Measurements from ENCODE around the gene SREBF1.
A peak's percentile ranks its signal among the peaks of the same experiment; 100 is the strongest.

The SREBF1 gene

GRCh38 chr17:17841601-17842025 lies 4.8 kb upstream of the SREBF1 start:
- DNase-seq (ENCODE audit: low read depth, low spot score), result no peak

- DNase-seq (ENCODE audit: low read depth, low spot score), result no peak
These were observed 4.2 kb upstream of the SREBF1 start for GRCh38 chr17:17840751-17841591.

DNA sequence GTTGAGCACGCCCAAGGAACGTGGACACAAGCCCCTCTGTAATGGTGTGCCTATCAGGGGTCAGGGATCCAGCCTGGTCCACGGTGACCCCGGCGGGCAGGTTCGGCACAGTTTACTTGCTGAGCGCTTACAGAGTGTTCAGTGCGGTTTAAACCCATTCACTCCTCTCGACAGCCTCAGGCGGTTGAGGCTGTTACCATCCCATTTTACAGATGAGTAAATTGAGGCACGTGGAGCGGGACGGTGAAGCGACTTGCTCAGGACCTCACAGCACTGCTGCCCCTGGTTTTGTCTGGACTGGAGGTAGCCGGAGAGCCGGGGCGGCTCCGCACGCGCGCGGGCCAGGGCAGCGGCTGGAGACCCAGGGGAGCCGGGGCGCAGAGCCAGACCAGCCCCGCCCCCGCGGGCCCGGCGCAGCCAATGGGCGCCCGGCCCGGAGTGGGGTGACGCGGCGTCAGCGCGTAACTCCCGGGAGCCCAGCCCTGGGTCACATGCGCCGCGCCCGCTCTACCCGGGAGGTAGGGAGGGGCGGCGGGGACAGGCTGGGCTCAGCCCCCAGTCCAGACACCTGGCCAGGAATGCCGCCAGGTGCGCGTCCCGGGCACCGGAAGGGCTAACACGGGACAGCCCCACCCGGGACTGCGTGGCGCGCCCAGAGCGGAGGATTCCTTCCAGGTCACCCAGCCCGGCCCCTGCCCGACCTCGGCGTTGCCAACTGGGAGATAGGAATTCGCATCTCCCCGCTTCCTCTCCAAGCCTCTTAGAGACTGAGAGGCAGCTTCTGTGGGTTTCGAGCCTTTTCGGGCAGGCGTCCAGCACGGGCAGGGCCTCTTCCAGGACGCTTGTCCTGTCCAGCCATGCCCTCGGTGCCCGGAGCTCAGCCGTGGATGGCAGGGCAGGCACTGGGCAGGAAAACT lies 3.3 kb upstream of the SREBF1 start:
- DNase-seq (ENCODE audit: low read depth, low spot score), result peak; percentile 40

DNA sequence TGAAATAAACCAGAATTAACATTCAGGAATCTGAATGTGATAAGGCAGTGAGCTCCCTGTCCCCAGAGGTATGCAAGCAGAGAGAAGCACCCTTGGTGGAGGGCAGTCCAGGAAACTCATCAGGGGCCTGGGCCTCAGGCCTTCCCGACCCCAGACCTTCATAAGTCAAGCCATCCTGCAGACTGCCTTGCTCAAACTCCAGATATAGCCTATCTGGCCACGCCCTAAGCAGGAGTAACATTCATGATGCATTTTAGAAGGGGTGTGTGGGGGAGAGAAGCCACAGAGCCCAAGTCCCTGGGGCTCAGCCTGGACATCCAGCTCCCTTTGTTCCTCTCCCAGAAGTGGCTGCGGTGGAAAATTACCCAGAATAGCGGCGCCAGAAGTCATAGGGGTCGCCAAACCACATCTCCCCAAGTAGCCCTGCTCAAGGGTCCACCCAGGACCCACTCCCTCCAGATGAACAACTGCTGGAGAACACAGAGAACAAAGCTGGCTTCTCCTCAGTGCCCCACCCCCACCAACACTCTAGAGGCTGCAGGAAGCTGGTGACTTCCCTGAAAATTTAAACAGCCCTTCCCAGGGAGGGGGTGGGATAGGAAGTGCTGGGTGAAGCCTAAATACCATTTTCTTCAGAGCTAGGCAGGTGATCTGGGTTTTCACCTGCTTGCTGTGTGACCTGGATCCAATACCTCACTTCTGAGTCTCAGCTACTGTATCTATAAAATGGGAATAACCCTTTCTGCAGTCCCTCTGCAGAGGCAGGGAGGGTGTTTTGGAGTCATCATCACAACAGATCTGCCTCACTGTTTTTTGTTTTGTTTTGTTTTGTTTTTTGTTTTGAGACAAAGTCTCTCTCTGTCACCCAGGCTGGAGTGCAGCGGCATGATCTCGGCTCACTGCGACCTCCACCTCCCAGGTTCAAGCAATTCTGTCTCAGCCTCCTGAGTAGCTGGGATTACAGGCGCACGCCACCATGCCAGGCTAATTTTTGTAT lies 1.5 kb upstream of the SREBF1 start:
- no peak for DNase-seq (ENCODE audit: low read depth, low spot score)

DNA sequence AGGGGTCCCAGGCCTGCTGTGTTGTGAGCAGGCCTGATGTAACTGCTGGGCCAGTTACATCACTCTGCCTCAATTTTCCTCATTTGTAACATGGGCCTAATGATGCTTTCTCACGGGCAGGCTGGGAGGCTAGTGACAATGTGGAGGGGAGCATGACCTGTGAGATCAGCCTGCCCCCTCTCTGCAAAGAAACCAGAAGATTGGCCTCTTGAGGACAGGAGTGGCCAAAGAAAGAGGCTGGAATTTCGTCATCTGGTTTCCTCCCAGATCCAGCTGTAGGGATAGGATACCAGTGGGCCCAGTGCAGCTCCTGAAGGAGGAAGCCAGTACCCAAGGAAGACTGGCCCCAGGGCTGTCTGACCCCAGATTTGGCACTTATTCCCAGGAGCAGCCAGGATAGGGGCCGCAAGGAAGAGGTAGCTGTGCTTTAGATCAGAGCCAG lies 615 bp upstream of the SREBF1 start:
- no peak for DNase-seq (ENCODE audit: low read depth, low spot score)

DNA sequence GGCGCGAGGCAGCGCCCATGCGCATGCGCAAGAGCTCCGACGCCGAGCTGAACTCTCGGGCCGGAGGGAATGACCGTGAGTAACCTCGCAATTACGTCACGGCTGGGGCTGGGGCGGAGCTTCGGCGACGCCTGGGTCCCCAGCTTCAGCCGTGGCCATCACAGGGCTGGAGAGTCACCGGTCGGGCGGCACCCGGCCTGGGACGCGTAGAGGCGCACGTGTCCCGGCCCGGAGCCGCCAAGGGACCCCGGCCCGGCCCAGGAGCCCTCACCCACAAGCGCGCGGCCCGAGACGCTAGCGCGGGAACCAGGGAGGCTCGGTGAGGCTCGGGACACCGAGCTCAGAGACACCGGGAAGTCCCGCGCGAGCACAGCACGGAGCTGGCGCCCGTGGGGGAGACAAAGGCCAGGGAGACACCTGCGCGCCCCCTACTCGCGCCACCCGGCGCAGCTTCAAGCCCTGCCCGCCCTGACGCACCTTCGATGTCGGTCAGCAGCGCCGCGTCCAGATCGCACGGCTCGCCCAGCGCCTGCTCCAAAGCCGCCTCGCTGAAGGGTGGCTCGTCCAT lies 452 bp downstream of the SREBF1 start:
- DNase-seq (ENCODE audit: low read depth, low spot score), result peak; percentile 91

DNA sequence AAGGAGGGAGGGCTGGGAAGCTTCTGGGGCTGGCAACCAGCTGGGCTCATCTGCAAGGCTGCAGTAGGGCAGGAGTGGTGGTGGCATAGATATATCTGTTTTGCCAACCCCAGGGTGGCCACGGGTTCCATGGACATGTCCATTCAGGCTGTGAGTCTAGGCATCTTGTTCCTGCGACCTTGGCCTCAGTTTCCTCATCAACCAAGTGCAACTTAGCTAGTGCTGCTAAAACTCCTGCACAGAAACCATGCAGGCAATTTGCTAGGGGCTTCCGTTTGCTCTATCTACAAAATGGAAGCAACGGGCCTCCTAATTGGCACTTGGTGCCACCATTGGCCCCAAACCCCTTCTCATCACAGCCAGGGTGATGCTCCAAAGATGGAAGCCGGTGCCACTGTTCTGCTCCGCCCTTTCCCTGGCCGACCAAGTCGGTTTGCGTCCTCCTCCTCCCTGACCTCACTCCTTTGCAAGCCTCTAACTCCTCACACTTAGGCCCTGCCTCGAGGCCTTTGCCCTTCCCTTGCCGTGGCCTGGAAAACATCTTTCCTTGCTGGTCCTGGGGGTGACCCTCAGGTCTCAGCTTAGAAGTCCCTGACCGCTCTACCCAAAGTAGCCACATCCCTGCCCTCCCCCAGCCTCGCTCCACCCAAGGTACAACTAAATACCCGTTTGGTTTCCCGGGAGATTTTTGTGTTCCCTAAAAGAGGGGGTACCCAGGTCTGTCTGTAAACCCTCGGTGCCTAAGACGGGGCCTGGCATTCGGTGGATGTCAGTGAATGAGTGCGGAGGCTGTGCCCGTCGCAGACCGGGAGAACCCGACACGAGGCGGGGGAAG lies 1.2 kb downstream of the SREBF1 start:
- DNase-seq (ENCODE audit: low read depth, low spot score), result no peak

GRCh38 chr17:17834974-17835373 lies 1.8 kb downstream of the SREBF1 start:
- DNase-seq (ENCODE audit: low read depth, low spot score), result no peak

DNA sequence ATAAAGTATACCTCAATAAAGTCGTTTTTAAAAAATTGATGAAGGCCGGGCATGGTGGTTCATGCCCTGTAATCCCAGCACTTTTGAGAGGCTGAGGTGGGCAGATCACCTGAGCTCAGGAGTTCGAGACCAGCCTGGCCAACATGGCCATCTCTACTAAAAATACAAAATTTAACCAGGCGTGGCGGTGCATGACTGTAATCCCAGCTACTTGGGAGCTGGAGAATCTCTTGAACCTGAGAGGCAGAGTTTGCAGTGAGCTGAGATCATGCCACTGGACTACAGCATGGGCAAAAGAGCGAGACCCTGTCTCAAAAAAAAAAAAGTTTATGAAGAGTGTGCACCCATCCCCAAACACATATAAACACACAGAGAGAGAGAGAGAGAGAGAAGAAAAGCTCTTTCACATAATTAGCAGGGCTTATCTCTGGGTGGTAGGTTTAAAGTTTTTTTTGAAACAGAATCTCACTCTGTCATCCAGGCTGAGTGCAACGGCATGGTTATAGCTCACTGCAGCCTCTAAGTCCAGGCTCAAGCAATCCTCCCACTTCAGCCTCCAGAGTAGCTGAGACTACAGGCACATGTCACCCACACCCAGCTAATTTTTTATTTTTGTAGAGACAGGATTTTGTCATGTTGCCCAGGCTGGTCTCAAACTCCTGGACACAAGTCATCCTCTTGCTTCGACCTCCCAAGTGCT lies 3.0 kb downstream of the SREBF1 start:
- no peak for DNase-seq (ENCODE audit: low read depth, low spot score)

DNA sequence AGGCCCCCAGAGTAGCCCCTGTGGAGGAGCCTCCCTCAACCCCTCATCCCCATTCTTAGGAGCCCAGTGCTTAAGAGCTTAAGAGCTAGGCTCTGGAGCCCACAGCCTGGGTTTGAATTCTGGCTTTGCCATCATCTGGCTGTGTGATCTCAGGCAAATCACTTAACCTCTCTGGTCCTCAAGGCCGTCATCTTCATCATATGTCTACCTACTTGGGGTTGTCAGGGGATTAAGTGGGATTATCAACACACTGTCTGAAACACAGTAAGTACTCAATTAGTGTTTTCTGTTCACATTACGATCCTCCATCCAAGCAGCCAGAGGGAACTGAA lies 4.8 kb downstream of the SREBF1 start:
- no peak for DNase-seq (ENCODE audit: low read depth, low spot score)

GRCh38 chr17:17831208-17832031 lies 5.4 kb downstream of the SREBF1 start:
- DNase-seq (ENCODE audit: low read depth, low spot score), result no peak

- DNase-seq (ENCODE audit: low read depth, low spot score), result no peak
These were observed 6.0 kb downstream of the SREBF1 start for GRCh38 chr17:17830740-17831207.

GRCh38 chr17:17830269-17830567 lies 6.6 kb downstream of the SREBF1 start:
- DNase-seq (ENCODE audit: low read depth, low spot score), result no peak

- no peak for DNase-seq (ENCODE audit: low read depth, low spot score)
These were observed 8.8 kb downstream of the SREBF1 start for GRCh38 chr17:17827826-17828621.

DNA sequence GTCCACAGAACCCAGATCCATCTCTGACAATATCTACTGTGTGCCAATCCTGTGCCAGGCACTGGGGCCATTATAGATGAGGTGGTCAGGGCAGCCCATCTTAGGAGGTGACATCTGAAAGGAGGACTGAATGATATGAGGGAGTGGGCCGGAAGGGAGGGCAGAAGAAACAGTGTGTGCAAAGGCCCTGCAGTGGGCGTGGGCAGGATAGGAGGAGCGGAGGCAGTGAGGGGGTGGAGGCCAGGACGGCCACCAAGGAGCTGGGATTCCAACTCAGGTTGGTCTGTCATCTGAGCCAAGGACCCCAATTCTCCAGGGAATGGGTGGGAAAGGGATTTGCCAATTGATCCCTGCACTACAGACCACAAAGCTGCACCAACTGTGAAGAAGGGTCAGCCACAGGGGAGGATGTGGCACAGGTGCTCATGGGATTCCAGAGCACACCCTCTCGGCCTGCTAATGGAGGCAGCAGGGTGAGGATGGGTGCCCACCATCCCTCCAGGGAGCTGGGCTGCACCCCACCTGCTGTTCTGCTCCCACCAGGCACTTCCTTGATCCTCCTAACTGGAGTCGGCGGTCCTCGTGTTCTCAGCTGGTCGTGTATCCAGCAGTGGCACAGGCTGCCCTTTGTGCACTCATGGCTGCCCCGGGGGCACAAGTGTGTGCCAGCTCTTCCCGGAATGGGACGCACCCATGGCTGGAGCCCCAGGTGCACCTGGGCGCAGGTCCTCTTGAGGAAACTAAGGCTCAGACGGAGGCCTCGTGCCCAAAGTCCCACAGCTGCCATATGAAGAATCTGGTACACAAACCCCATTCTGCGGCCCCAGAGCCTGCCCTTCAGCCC lies 9.6 kb downstream of the SREBF1 start:
- no peak for DNase-seq (ENCODE audit: low read depth, low spot score)

GRCh38 chr17:17826342-17826713 lies 10.5 kb downstream of the SREBF1 start:
- DNase-seq (ENCODE audit: low read depth, low spot score), result no peak
